Activated CD8-positive, alpha-beta memory T cell treated with anti-CD3 and anti-CD28 coated beads for 24 hours (primary cell): ENCODE measurements around the gene GLT8D1.
"Not testable (repeated sequence)": the region's sequence is repeated elsewhere in the genome, so short reads cannot be mapped to it uniquely, and the experiment has no call there.

Source experiments
- DNase-seq: peaks from one replicate; pipeline ENCODE4 v3.0.0-alpha.2; 2020

GLT8D1 gene

GRCh38 chr3:52679199-52679538, 26.4 kb downstream of the GLT8D1 start:
- DNase-seq = no peak

DNA sequence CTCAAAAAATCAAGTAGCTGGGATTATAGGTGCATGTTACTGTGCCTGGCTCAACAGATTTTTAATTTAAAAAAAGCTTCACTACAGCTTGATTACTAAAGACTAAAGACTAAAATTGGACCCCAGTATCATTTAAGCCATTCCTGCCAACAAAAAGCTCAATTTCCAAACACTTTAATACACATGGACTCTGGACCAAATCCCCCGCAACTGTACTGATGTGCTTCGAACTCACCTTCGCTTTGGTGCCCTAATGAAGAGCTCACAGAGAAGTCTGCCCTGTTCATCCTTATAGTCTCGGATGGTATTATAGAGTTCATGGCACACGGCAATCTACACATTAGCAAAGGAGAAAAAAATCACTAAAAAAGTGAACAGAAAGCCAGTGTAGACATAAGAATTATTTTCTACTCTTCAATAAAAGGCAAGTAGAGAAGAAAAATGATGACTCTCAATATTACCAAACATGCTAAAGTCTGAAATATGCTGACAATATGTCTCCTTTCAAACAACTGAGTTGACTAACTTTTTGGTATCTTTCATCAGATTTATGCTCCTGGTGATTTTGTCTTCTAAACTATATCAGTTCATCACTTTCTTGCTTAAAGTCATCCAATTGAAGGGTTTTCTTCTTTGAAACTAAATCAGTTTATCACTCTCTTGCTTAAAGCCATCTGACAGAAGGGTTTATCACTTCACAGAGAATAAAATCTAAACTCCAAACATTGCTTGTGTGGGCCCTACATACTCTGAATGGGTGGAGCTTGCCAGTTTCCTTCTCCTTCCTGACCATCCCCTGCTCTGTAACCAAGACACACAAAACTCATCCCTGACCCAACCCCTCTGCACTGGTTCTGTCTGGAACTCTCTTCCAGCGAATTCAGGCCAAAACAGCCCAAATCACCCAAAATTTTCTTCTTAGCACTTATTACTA, 27.1 kb downstream of the GLT8D1 start:
- DNase-seq = peak; percentile 7

DNA sequence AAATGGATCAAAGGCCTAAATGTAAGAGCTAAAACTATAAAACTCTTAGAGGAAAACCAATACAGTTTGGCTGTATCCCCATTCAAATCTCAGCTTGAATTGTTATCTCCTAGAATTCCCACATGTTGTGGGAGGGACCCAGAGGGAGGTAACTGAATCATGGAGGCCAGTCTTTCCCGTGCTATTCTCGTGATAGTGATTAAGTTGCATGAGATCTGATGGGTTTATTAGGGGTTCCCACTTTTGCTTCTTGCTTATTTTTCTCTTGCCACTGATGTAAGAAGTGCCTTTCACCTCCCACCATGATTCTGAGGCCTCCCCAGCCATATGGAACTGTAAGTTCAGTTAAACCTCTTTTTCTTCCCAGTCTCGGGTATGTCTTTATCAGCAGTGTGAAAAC, 29.4 kb downstream of the GLT8D1 start:
- not testable (repeated sequence) for DNase-seq

DNA sequence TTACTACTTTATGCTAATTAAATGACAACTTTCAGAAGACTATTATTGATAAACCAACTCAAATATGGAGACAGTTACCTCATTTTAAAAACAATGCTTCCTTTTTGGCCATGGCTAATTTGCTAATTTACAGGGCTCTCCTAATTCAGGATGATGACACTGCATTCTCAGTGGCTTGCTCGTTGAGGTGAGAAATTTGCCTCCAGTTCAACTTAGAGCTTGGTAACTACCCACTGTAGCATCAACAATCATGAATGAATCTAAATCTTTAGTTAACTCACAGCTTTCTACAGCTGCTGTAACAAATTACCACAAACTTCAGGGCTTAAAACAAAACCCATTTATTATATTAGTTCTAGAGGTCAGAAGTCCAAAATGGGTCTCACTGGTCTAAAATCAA, 33.9 kb downstream of the GLT8D1 start:
- DNase-seq = no peak

GRCh38 chr3:52670621-52671521, 34.7 kb downstream of the GLT8D1 start:
- DNase-seq = peak; percentile 57

GRCh38 chr3:52663098-52663497, 42.5 kb downstream of the GLT8D1 start:
- no peak for DNase-seq

DNA sequence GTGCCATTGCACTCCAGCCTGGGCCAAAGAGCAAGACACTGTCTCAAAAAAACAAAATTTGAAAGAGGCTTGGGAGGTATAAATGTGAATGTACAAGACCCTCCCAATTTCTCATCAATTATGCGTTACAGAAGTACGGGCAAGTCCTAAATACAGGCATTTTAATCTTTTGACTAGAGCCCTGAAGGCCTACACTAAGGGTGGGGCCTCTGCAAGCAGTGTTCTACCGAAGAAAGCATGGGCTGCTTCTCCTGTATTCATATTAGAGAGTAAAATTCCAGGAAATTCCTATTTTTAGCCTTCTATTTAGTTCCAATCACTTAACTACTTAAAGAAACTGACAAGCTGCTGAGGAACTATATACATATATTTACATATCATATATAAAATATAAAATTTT, 45.5 kb downstream of the GLT8D1 start:
- no peak for DNase-seq

- no peak for DNase-seq
Observed at GRCh38 chr3:52655895-52656294, 49.7 kb downstream of the GLT8D1 start.

DNA sequence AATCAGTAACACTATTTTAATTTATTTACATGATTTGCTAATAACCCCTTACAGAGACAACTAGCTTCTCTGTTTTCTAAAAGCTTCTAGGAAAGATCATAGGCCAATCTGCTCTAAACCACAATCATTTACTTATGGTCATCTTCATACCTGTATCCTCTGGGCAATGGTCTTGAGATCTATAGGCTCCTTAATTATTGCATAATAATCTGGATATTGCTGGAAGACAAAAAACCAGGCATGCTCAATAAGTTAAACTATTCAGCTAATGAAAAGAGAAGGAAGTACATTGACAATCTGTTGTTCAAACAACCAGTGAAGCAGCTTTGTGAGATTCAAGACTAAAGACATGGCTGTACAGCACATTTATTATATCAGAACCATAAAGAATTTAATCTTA, 54.0 kb downstream of the GLT8D1 start:
- DNase-seq = no peak

DNA sequence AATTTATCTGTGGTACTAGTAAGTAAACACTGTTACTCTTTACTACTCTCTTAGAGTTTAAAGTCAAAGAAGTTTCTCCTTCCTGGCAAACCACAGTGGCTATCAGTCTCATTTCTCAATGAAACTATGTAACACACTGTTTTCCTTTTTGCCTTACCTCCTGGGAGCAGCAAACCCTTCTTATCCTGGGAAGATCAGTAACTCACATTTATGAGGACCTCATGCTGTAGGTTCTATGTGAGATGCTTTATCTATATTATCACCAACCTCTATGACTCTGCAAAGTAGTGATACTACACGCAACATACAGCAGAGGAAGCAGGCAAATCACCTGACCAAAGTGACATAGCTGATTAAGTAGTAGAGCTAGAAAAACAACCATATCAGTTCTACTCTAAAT, 55.2 kb downstream of the GLT8D1 start:
- DNase-seq = no peak

DNA sequence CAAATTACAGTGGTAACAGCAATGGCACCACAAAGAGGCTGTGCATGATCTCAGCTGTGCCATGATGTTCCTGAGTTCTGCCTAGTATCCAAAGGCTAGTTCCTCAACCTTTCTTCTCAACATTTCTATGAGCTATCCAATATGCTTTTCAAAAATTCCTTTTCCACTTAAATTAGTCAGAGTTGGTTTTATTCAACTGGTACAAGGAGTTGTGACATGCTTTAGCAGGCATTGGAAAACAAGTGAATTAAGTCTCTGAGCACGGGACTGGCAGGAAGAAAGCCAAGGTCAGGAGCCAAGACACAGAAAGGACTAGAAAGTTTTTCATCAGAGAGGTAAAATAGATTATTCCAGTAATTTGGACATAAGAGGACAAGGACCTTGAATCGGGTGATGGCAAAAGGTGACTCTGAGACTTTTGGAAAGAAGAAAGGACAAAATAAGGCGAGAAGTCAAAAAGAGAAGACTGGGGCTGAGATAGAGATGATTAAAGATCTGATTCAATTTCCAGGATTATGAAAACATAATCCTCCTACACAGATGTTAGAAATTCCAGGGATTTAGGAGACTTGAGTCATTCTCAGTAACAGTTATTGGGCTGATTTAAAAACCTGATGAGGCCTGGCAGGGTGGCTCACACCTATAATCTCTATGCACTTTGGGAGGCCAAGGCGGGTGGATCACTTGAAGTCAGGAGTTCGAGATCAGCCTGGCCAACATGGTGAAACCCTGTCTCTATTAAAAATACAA, 56.0 kb downstream of the GLT8D1 start:
- DNase-seq = no peak

DNA sequence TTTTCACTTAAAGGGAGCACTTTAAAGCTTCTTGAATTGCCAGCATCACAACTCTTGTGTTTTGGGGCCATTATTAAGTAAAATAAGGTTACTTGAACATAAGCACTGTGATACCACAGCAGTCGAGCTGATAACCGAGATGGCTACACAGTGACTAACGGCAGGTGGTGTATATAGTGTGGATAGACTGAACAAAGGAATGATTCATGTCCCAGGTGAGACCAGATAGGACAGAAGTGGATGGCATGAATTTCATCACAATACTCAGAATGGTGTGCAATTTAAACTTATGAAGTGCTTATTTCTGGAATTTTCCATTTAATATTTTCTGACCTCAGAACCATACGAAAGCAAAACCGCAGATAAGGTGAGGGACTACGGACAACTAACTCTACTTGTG, 60.0 kb downstream of the GLT8D1 start:
- DNase-seq = no peak
